SK-N-SH treated with all-trans-retinoic acid at 6 μM for 48 hours (cell line): ENCODE measurements around the gene PRRG1.
"Not testable (repeated sequence)": the region's sequence is repeated elsewhere in the genome, so short reads cannot be mapped to it uniquely, and the experiment has no call there.

Source experiments
- ISL1 ChIP-seq: fragments of 250-450 bp; sonication (Bioruptor Pico); IDR thresholded peaks from 2 replicates; pipeline ENCODE4 v2.1.2; 2022; ENCODE audit warnings: mild to moderate bottlenecking, moderate library complexity
- ZFP3 ChIP-seq: fragments of 250-450 bp; sonication (Bioruptor Pico); IDR thresholded peaks from 2 replicates; pipeline ENCODE4 v1.5.0; 2020; ENCODE audit warnings: mild to moderate bottlenecking, moderate library complexity
- TF ChIP-seq, protein P1 (sequence below): fragments of 250-450 bp; sonication (Bioruptor Pico); IDR thresholded peaks from 2 replicates; pipeline ENCODE4 v1.8.0; 2020; ENCODE audit warnings: mild to moderate bottlenecking, moderate library complexity, borderline replicate concordance
- TF ChIP-seq, protein P2 (sequence below): fragments of 250-450 bp; sonication (Bioruptor Pico); IDR thresholded peaks from 2 replicates; pipeline ENCODE4 v1.5.1; 2021; ENCODE audit warnings: mild to moderate bottlenecking, moderate library complexity

DNA sequence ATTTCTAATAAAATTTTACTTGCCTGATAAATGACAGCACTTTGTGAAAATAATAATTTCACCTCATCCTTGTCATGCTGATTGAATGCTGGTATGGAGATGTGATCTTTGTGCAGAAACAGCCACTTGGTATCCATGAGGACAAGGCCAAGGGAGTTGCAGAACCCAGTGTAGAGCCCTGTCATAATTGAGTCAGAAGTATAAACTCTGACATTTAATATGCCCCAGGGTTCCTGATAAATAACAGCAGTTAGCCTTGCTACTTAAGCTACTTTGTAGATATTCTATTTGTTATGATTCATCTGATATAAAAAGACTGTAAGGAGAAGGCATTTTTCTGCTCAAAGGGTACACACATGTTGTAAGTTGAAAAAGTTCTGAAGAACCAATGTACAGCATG is 149.2 kb downstream of the PRRG1 start:
- TF ChIP-seq, protein P1, sequence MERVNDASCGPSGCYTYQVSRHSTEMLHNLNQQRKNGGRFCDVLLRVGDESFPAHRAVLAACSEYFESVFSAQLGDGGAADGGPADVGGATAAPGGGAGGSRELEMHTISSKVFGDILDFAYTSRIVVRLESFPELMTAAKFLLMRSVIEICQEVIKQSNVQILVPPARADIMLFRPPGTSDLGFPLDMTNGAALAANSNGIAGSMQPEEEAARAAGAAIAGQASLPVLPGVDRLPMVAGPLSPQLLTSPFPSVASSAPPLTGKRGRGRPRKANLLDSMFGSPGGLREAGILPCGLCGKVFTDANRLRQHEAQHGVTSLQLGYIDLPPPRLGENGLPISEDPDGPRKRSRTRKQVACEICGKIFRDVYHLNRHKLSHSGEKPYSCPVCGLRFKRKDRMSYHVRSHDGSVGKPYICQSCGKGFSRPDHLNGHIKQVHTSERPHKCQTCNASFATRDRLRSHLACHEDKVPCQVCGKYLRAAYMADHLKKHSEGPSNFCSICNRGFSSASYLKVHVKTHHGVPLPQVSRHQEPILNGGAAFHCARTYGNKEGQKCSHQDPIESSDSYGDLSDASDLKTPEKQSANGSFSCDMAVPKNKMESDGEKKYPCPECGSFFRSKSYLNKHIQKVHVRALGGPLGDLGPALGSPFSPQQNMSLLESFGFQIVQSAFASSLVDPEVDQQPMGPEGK = not testable (repeated sequence)
- not testable (repeated sequence) for TF ChIP-seq ZFP3, ISL1 (CRISPR knock-in tag)
- TF ChIP-seq, protein P2, sequence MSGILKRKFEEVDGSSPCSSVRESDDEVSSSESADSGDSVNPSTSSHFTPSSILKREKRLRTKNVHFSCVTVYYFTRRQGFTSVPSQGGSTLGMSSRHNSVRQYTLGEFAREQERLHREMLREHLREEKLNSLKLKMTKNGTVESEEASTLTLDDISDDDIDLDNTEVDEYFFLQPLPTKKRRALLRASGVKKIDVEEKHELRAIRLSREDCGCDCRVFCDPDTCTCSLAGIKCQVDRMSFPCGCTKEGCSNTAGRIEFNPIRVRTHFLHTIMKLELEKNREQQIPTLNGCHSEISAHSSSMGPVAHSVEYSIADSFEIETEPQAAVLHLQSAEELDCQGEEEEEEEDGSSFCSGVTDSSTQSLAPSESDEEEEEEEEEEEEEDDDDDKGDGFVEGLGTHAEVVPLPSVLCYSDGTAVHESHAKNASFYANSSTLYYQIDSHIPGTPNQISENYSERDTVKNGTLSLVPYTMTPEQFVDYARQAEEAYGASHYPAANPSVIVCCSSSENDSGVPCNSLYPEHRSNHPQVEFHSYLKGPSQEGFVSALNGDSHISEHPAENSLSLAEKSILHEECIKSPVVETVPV (CRISPR knock-in tag) = not testable (repeated sequence)
